Fibroblast of upper back skin (primary cell): Measurements from ENCODE around the gene CD82.

Experiments
- DNase-seq: peaks from one replicate; pipeline ENCODE4 v3.0.0-alpha.2; 2013

Gene CD82

DNA sequence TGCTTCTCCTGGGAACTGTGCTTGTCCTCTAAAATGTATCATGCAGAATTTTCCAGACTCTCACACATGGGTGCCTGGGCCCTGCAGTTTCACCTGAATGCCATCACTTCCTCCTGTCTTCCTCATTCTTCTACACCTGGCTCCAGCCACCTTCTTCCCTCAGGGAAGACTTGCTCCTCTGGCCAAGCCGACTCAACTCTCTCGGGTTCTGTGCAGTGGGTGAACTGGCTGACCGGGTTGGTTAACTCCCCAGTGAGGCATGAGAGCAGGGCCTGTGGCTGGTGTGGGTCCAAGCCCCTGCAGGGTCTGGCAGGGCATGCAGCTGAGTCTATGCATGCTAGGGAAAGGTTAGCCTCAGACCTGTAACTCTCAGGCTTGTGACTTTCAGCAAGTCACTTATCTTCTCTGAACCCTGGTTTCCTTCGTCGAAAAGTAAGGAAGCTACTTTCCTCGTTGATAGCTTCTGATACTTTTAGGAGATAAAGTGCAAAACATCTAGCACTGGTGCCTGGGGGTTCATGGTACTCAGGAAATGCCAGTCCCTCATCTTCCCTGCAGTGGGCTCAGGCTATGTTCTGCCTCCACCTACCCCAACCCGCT lies 11.9 kb downstream of the CD82 start:
- no peak for DNase-seq

DNA sequence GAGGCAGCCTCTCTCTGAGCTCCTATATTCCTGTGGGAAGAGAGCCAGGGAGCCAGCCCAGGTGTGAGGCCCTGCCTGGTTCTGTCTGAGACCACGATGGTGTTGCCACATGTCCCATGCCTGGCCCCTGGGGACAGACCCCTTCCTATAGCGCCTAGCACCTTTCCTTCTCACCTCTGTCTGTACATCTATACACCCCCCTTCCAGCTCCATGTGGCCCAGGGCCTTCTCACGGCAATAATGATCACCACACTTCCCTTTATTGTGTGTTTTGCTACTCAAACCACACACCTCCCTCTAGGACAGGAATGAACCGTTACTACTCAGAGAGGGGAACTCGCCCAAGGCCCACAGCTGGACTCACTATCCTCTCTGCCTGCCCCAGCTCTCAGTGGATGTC lies 12.8 kb downstream of the CD82 start:
- no peak for DNase-seq

DNA sequence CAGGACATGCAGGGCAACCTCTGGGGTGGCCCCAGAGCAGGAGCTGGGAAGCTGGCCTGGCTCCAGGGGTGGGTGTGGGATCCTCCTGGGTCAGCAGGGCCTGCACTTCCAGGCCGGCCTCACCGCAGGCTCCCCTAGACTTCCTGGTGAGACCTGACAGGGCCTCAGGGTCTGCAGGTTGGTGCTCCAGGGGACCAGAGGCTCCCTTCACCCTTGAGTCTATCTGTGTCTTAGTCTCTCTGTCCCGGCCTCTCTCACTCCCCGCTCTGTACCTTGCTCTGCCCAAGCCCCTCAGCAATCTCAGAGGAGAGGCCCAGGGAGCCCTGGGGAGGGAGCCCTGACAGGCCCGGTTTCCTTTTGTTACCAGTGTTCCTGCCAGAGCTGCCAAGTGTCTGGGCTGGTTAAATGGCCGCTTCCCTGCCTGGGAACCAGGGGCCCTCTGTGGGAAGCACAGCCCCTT lies 13.9 kb downstream of the CD82 start:
- no peak for DNase-seq

DNA sequence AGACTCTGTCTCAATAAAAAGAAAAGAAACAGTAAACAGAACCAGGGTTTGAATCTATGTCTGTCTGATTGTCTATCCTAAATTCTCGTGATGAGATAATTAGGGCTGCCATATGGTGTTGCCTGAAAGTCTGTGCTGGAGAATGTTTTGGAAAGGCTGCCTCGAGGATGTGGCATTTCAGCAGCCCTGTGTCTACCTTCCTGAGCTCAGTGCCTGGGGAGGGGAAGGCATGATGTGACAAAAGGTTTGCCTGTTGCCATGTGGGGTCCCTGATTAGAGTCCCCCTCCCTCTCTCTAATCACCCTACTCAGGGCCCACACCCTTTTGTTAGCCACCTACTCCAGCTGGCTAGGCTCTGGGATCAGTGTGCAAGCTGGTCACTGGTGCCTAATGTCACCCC lies 15.2 kb downstream of the CD82 start:
- no peak for DNase-seq

DNA sequence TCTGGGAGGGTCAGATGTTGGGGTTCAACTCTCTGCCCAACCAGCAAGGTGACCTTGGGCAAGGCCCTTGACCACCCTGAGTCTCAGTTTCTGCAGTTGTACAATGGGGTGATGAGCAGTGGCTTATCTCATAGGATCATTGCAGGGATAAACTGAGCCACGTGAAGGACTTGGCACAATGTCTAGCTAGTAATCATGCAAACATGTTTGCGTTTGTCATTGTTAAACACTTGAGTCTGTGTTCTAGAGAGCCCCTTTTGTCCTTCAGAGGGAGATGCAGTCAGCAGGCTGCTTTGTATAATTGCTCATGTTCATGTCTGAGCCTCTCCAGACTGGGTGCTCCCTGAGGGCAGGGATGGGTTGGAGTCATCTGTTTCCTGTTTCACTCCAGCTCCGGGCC lies 15.8 kb downstream of the CD82 start:
- no peak for DNase-seq

DNA sequence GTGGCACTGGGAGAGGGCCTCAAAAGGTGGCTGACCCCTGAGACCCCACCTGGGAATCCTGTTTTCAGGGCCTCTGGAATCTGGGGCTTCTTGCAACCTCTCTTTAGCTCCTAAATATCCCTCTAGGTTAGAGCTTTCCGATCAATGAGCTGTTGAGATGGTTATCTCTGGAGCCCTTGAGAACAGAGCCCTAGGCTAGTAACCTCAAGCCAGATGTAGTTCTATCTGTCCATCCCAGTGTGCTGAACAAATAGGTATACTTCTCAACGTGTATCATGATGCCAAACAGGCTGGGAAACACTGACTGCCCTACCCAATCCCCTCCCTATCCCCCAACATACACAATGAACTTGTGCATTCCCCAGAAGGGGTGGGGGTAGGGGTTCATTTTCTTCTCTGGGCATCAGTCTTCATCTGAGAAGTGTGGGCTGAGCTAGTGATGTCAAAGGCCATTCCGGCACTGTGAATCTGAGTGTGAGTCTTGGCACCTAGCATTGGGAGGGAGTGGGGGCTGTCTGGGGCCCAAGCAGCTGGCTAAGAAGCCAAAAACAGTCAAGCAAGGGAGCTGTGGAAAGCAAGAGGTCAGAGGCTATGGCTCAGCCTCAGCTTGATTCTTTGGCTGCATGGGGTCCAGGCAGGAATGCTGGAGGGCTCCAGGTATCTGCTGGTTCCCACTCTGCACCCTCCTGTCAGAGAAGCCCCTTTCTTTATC lies 17.3 kb downstream of the CD82 start:
- no peak for DNase-seq

DNA sequence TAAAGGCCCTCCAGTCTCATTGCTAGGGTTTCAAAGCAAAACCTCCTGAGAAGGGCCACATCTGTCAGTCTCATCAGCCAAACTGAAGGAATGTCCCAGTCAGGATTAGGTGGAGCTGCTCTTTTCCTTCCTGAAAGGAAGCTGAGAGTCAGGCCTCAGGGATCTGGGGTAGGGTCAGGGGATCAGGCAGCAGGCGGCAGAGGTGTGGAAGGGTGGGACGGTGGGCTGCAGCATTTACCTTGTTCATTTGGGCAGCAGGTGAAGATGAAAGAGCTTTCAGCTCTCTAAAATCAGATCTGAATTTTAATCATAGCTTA lies 17.8 kb downstream of the CD82 start:
- DNase-seq = no peak

DNA sequence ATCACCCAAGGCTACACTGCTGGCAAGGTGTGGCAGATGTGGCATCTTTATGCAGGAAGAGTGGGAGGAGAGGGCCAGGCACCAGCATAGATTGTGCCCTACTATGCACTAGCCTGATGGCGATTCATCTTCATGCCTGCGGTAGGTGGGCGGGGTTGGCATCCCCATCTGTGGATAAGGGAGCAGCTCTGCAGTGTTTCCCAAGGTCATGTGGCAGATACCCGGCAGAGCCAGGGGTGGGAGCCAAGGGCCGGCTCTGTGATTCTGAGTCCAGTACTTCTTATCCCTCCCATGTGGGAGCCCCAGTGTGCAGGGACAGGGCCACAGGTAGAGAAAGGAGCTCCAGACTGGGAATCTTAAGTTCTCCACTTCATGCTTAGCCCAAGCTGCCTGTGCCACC lies 20.0 kb downstream of the CD82 start:
- no peak for DNase-seq

DNA sequence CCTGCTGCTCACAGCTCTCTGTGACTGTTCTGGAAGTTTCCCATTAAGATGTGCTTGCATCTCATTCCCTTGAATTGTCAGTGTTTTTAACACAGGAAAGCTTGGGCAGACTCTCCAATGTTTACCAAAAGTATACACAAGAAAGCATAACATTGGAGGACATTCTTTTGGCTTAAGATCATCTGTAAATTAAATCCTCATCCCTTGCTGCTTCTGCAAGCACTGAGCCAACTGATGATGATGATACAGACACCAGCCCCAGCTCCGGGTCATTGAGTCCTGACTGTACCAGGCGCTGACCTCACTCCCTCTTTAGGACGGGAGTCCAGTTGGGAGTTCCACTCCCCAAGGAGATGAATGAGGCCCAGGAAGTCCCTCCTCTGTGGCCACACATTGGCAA lies 23.8 kb downstream of the CD82 start:
- peak; percentile 38 for DNase-seq

DNA sequence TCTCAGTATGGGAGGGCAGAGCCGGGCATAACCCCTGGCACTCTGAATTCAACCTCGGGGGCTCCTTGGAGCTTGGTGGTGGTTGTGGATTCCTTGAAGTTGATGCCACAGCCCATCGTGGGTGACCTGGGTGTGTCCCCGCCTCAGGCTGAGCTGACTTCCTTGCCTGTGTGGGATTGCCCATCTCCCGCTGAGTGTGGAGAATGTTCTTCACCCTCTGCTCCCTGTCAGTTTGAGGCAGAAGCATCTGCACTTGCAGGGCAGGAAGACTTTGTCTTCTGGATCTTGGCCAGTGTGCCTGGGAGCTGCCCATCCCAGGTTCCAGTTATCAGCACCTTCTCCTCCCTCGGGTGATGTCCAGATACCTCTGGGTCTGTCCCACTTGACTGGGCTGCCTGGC lies 25.3 kb downstream of the CD82 start:
- DNase-seq = no peak

DNA sequence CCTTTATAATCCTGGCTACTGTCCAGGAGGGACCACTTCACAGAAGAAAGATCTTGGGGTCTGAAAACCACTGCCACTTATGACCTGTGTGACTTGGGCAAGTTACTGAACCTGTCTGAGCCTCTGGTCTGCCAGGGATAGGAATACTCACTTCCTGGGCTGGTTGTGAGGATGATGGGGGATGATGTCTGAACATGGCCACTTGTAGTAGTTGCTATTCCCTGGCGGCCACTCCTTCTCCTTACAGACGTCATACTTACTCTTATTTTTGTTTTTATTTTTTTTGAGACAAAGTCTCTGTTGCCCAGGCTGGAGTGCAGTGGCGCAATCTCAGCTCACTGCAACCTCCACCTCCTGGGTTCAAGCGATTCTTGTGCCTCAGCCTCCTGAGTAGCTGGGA lies 26.1 kb downstream of the CD82 start:
- DNase-seq = no peak

DNA sequence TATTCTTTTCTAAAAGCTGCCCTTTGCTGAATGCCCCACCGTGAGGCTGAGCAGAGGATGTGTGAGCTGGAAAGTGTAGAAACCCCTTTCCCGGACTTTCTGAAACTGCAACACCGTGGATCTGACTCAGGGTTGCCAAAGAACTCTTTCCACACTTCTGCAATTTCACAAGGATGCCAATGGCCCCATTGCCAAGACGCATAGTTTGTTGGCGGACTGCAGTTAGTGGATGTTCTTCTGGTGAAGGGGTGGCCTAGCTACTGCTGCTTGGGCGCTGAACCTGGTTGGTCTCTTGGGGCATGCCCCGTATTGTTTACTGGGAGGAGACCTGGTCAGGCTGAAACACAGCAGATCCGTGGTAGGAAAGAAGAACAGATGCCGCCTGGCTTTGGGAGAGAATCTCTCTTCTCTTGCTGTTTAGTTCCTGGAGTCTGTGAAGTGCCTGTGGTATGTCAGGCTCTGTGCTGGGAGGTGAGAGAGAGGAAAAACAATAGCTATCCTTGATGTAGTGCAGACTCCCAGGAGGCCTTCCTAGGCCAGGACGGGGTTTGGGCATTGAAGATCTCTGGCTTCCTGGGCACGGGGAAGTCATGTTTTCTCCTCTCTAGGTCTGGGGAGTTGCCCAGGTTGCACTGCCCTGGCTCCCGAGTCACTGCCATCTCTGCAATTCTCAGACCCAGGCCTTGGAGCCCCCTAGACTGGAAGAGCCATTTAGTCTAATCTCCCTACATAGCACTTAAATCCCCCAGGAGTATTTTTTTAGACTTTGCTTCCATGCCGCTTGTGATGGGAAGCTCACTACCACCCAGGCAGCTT lies 26.9 kb downstream of the CD82 start:
- no peak for DNase-seq

DNA sequence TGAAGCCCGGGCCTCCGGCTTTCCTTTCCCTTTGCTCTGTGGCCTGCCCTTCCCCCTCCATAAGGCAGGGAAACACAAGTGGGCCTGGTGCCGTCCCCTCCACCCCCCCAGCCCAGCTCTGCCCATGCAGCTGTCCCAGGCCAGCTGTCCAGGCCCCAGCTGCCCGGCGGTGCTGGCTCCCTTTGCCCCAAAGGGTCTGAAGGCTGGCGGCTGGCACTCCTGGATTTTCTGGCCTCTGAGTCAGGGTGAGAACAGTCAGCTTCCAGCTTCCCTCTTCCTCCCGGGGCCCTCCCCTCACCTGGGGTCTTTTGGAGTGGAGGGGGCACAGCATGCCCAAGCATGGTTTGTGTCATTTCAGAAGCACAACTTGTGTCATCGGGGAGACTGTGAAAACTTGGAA lies 27.8 kb downstream of the CD82 start:
- DNase-seq = no peak

DNA sequence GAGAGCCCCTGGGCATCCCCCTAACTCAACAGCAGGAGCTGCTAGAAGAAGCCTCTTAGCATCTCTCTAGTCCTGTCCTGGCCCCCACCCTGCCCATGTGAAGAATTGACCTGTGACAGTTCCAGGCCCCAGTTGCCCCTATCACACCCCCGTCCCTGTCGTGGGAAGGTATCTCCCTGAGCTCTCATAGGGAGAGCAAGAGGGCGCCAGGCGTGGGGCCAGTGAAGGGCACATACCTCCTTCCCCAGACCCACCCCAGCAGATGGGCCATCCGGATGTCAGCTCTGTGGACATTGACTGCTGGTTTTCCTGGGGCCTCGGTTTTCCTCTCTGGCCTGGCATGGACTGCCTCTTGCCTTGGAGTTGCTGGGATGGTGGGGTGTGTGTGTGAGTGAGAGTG lies 29.5 kb downstream of the CD82 start:
- no peak for DNase-seq

DNA sequence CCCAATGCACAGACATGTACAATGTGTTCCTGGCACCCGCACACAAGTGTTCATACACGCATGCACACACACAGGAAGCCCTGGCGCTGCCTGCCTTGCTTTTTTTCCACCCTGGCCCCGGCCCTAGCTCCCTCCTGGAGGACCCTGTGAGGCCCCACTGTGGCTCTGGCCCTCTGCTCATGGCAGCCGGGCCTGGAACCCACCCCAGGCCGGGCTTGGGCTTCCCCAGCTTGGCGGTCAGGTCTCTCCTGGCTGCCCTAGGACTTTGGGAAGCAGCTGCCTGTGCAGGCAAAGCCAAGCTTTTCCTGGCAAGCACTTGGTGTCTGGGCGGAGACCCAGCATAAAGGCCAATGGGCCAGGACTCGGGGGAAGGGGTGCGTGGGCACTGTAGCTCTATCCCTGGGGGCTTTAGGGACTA lies 30.5 kb downstream of the CD82 start:
- DNase-seq = no peak

DNA sequence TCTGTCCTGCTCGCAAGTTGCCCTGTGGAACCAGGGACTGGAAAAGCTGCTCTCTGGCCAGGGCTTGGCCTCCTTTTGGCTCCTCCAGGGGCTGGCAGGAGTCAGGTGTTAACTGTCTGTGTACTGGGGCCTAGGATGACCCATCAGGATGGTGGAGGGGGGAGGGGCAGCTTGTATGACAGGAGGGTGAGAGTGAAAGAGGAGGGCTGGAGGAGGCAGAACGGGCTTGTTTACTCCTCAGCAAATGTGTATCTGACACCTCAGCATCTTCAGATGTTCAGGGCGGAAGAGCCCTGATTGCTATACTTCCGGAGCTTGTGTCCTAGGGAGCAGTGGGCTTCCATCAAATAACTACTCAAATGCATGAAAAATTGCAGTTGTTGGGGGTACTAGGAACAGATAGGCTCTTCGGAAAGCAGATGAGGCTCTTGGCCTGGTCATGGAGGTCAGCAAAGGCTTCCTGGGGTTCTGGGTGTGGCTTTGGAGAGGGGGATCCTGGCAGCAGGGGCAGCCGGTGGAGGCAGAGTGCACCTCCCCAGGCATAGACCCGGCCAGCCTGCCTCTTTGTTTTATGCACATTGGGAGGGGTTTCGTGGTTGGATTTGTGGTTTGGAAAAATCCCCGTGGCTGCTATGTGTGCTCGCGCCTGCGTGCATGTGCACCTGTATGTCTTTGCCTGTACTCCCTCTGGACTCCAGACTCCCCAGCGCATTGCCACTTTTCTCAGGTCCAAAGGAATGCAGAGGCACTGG lies 31.2 kb downstream of the CD82 start:
- DNase-seq = no peak

DNA sequence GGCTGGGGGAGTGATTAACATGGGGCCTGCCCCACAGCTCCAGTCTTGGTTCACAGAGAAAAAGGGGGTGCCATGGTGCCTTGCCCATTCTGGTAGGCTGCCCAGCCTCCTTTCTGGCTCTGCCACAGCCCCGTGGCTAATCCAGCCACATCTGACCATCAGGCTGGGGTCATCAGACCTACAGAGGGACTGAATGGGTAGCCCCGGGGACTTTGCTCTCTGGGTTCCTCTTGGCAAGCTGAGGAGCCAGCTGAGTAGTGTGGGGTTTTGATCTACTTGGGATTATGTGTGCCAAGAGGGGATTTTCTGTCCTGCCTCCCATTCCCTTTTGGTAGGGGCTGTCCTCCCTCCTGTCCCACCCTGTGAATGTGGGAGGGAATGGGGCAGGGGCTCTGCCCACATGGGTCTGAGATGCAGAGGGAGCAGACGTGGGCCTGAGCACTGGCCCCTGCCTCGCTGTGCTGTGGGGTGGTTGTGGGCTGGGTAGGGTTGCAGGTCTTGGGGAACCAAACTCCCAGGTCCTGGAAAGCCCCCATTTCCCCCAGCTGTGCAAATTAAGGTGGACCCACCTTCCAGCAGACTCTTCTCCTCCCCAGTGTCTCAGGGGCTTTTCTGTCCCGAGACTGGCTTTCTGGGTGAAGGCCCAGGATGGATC lies 32.0 kb downstream of the CD82 start:
- no peak for DNase-seq

DNA sequence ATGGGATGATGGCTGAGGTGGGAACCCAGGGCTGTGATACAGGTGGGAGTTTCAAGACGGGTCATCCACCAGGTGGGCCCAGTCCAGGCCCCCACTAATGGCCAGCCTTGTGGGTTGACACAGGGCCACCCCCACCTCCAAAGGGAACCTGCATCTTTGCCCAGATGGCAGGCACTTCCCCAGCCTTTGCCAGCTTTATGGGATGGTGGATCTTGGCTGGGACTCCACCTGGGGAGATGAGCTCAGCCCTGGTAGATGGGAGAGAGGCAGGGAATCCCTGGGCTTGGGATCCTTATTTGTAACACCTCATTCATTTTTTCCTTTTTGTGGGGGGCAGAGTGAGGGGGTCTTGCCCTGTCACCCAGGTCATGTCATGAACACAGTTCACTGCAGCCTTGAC lies 33.4 kb downstream of the CD82 start:
- DNase-seq = no peak

DNA sequence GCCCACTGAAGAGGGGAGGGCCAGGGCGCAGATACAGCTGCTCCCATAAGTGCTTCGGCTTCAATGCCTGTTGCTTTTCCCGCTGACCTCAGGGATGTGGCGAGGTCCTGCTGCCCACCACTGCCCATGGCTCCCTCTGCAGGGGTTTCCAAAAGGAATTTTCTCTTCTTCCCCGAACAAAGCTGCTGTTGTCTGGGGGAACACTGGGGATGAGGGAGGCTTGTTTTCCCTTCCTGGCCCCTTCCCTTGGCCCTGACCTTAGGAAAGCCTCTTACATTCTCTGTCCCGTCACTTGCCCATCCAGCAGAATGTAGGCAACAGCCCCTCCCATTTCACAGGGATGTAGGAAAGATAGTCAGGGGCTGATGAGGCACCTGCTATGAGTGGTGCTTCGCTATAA lies 34.8 kb downstream of the CD82 start:
- DNase-seq = no peak

DNA sequence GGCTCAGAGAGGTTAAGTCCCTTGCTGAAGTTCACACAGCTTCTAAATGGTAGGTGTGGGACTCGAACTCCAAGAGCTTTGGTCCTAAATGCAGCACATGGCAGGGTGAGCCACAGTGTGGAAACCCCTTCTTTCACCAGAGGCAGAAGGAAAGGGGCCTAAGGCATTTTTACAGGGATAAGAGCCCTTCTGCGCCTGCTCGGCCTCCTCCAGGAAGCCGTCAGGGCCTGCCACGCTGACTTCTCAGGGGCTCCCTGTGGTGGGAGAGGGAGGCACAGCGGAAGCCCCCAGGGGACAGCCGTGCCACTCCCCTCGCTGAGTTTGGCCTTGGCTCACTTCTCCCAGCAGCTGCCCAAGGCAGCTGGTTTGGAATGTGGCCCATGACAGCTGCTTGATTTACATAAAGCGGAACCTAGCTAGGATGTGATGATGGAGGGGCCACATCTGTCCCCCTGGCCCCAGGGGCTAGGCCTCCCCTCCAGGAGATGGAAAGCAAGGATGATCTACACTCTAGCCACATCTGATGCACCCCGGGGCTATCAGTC lies 35.4 kb downstream of the CD82 start:
- peak; percentile 21 for DNase-seq

DNA sequence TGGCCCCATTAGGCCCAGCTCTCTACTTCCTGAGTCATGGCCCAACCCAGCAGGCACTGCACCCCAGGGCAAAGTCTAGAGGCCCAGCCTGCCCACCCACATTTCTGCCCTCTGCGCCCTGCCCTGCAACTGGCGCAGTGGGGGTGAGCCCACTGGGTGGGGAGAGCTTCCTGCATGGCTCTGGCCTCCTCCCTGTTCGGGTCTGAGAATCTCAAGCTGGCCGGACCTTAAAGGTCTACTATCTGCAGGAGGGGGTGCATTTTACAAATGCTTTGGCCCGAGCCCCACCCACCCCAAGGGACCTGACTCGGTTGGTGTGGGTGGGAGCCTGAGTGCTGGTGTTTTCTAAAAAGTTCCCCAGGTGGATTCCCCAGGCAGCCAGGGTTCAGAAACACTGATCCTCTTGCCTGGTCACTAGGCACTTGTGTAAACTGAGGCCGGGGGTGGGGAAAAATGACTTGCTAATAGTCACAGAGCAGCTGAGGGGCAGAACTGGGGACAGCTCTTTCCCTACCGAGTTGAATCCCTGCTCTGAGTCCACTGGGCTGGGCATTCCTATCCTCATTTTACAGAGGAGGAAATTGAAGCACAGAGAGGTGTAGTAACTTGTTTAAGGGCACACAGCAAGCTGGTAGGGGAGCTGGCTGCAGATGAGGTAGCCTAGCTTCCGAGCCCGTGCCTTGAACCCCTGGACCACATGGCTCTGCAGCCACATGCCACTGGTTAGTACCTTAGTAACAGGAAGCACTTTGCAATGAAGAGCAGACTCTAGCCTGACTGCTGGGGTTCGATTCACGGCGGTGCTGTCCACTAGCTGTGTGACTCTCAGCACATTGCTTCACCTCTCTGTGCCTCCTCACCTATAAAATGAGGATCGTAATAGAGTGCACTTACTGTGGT lies 36.3 kb downstream of the CD82 start:
- DNase-seq = no peak

DNA sequence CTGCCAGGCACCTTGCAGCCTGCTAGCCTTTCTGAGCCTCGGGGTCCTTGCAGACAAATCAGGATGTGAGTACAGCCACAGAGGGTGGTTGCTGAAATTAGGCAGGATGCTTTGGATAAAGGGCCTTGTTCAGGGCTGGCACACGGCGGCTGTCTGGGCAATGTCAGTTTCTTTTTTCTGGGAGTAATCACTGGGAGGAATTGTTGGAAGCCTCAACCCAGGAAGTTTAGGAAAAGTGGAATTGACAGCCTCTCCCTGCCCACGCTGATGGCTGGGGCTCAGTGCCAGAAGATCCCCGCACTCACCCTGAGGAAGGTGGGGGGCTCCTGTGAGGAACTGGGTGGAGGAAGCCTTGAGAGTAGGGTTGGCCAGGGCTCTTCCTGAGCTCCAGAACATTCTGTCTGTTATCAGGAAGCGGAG lies 37.4 kb downstream of the CD82 start:
- DNase-seq = no peak
